GM12878 (cell line): ENCODE measurements around the gene HMCN1. TPM values are rescaled to one million over a fixed set of nuclear protein-coding genes. Genes with fewer than 3 reads are reported as not detected.

Experiments
- ATAC-seq: fragments of 200-7000 bp; cut with Tn5 transposase; 3 replicates; pipeline ENCODE4 v1.9.1; 2020; ENCODE audit warnings: mild to moderate bottlenecking, moderate library complexity
- BruUV-seq: library from RNA; stranded (reverse); fragments of 400-500 nt; replicated peaks from 2 replicates; lab custom pipeline; 2021; lab: Mats Ljungman, UMichigan
- CTCF ChIA-PET: fragments of 300-600 bp; sonication (Branson Sonifier 250); formaldehyde crosslinking; extraction: SDS; loops from one replicate; lab custom pipeline; 2021; ENCODE audit warnings: inconsistent platforms; lab: Yijun Ruan, JAX
- POLR2A ChIA-PET: fragments of 350-600 bp; formaldehyde crosslinking; extraction: SDS; loops from one replicate; lab custom pipeline; 2021; ENCODE audit warnings: inconsistent platforms; lab: Charles Lee
- RAD21 ChIA-PET: fragments of 300-600 bp; sonication (Branson Sonifier 250); formaldehyde crosslinking; loops from one replicate; lab custom pipeline; 2023; ENCODE audit warnings: antibody characterized with exemption; ENCODE audit not compliant: unreplicated experiment; lab: Charles Lee
- SMC1A ChIA-PET: fragments of 300-600 bp; sonication (Branson Sonifier 250); formaldehyde crosslinking; loops from one replicate; lab custom pipeline; 2023; ENCODE audit not compliant: unreplicated experiment, uncharacterized antibody; lab: Charles Lee
- DNase-seq: peaks from one replicate; pipeline ENCODE4 v3.0.0-alpha.2; 2011; ENCODE audit warnings: low read depth, low spot score
- FAIRE-seq: peaks from 3 replicates; lab custom pipeline; 2011; peaks lifted over from hg19 to GRCh38; lab: Jason Lieb, UNC
- H2AFZ ChIP-seq: 2 replicates; pipeline ENCODE4 v1.6.0; 2011; ENCODE audit warnings: low read depth, low read length, control low read depth; ENCODE audit not compliant: control insufficient read depth
- H3K27ac ChIP-seq: 2 replicates; pipeline ENCODE4 v1.5.1; 2011; ENCODE audit warnings: control low read depth; ENCODE audit not compliant: control insufficient read depth, insufficient read depth
- H3K27me3 ChIP-seq, 2 experiments: replicated peaks in 1 of 2; 2 replicates each; pipeline versions ENCODE4 v1.6.0 to v1.6.1; 2011; ENCODE audit warnings: low read length in 1 of 2; ENCODE audit not compliant: control insufficient read depth in 2 of 2, insufficient read depth in 2 of 2
- H3K36me3 ChIP-seq, 2 experiments: 2 replicates each; pipeline ENCODE4 v1.5.1; 2011; ENCODE audit warnings: low read length in 1 of 2; ENCODE audit not compliant: control insufficient read depth in 2 of 2, insufficient read depth in 2 of 2
- H3K4me1 ChIP-seq: 2 replicates; pipeline ENCODE4 v1.6.1; 2011; ENCODE audit warnings: mild to moderate bottlenecking, low read length, moderate library complexity, mixed read lengths; ENCODE audit not compliant: control insufficient read depth, insufficient read depth
- H3K4me2 ChIP-seq: 2 replicates; pipeline ENCODE4 v1.6.0; 2011; ENCODE audit warnings: control low read depth; ENCODE audit not compliant: control insufficient read depth, insufficient read depth
- H3K4me3 ChIP-seq: fragments of 200-600 bp; sonication (generic); 2 replicates; pipeline ENCODE4 v1.5.1; 2016
- H3K79me2 ChIP-seq: 2 replicates; pipeline ENCODE4 v1.6.0; 2011; ENCODE audit warnings: low read length; ENCODE audit not compliant: control insufficient read depth, insufficient read depth
- H3K9ac ChIP-seq: 2 replicates; pipeline ENCODE4 v1.8.0; 2011; ENCODE audit warnings: low read length, control low read depth, mixed read lengths; ENCODE audit not compliant: control insufficient read depth, insufficient read depth
- H3K9me3 ChIP-seq: replicated peaks from 3 replicates; pipeline ENCODE4 v1.5.1; 2011; ENCODE audit warnings: mild to moderate bottlenecking, low read length; ENCODE audit not compliant: control insufficient read depth, insufficient read depth
- H4K20me1 ChIP-seq: 2 replicates; pipeline ENCODE4 v1.6.0; 2011; ENCODE audit not compliant: control insufficient read depth, insufficient read depth
- CBX3 ChIP-seq: fragments of 200-600 bp; sonication (generic); IDR thresholded peaks from 2 replicates; pipeline ENCODE4 v1.6.1; 2016; ENCODE audit warnings: low read depth, borderline replicate concordance
- CHD1 ChIP-seq: IDR thresholded peaks from 2 replicates; pipeline ENCODE4 v1.6.1; 2012; ENCODE audit warnings: low read depth, low read length, improper control_type of control experiment
- GATAD2B ChIP-seq: fragments of 450-650 bp; conservative IDR thresholded peaks from 2 replicates; pipeline ENCODE4 v1.6.1; 2017; ENCODE audit warnings: low read depth, mild to moderate bottlenecking, moderate library complexity
- MEF2A ChIP-seq: IDR thresholded peaks from 2 replicates; pipeline ENCODE4 v1.6.1; 2011; ENCODE audit warnings: low read depth, mild to moderate bottlenecking, low read length, moderate library complexity; ENCODE audit not compliant: insufficient read depth
- MYC ChIP-seq: IDR thresholded peaks from 2 replicates; pipeline ENCODE4 v1.6.1; 2011; ENCODE audit warnings: mild to moderate bottlenecking, low read length, moderate library complexity, inconsistent platforms; ENCODE audit not compliant: insufficient read depth, insufficient replicate concordance, insufficient read length, severe bottlenecking
- RCOR1 ChIP-seq: conservative IDR thresholded peaks from 2 replicates; pipeline ENCODE4 v1.6.1; 2012; ENCODE audit warnings: low read depth, low read length, improper control_type of control experiment
- SMAD1 ChIP-seq: fragments of 450-650 bp; IDR thresholded peaks from 2 replicates; pipeline ENCODE4 v1.6.1; 2018; ENCODE audit warnings: mild to moderate bottlenecking, low read depth; ENCODE audit not compliant: partially characterized antibody
- TCF12 ChIP-seq: IDR thresholded peaks from 2 replicates; pipeline ENCODE4 v1.6.1; 2011; ENCODE audit warnings: low read depth, mild to moderate bottlenecking, low read length
- ZNF274 ChIP-seq: IDR thresholded peaks from one replicate; pipeline ENCODE4 v1.8.0; 2011; ENCODE audit not compliant: insufficient read length, insufficient read depth
- whole genome bisulfite sequencing: methylation state at CpG from one replicate; pipeline ENCODE4 v1.1.6; 2016; ENCODE audit warnings: low lambda C conversion rate; ENCODE audit not compliant: insufficient replicate concordance, insufficient coverage; ENCODE audit errors: missing lambda C conversion rate; 5-methylcytosine and 5-hydroxymethylcytosine counted together
- in situ Hi-C: fragments of 300-500 bp; cut with MboI; formaldehyde crosslinking; loops from 9 replicates; pipeline ENCODE4 v1.14.3; 2018; ENCODE audit warnings: mixed read lengths
- intact Hi-C: fragments of 100-400 bp; cut with micrococcal nuclease; formaldehyde crosslinking; loops from one replicate; pipeline ENCODE4 v1.14.2; 2022; ENCODE audit not compliant: unreplicated experiment
- polyA plus RNA-seq, 11 experiments: library from polyadenylated mRNA; depleted of rRNA in 4 of 11; unstranded in 6 of 11; stranded (reverse) in 5 of 11; fragments of >200 nt; fragmentation: Nextera tagmentation in 4 of 11; fragmentation: Illumina TruSeq in 1 of 11; extraction: Ambion mirVana in 4 of 11; extraction: Trizol in 1 of 11; gene quantifications; 1 replicate in 1 of 11; 2 replicates in 10 of 11; pipeline versions ENCODE4 v1.2.1 to v1.2.3, GENCODE V29; 2011 to 2016; ENCODE audit warnings: inconsistent platforms in 2 of 11, missing spikeins in 2 of 11, low read depth in 1 of 11
- total RNA-seq, 4 experiments: library from RNA; depleted of rRNA in 3 of 4; stranded (reverse); fragments of >200 nt in 3 of 4; fragmentation: Illumina TruSeq in 1 of 4; extraction: Trizol in 1 of 4; gene quantifications; 2 replicates each; pipeline versions ENCODE4 v1.2.1 to v1.2.3, GENCODE V29; 2013 to 2021
- TF ChIP-seq, protein P1 (sequence below): IDR thresholded peaks from 2 replicates; pipeline ENCODE4 v1.6.1; 2012; ENCODE audit warnings: improper control_type of control experiment, low read depth, low read length; ENCODE audit not compliant: insufficient replicate concordance
- TF ChIP-seq, protein P2 (sequence below): fragments of 450-650 bp; IDR thresholded peaks from 2 replicates; pipeline ENCODE4 v1.6.1; 2014; ENCODE audit warnings: mild to moderate bottlenecking

HMCN1 gene
- total and polyA plus RNA-seq, 10 of the 15 experiments (the other 5 are each of a cell fraction or from before 2014, with no cell fraction given): under 0.01 to 0.07 TPM; not detected in 8

GRCh38 chr1:186207391-186208085 is 473.3 kb downstream of the HMCN1 start:
- DNase-seq: no peak
- BruUV-seq: no TSS peak
- H3K4me3 ChIP-seq: no peak overlapping the region
- H3K9ac ChIP-seq: no peak overlapping the region
- ATAC-seq: no peak
- H3K79me2 ChIP-seq: no peaks in the 10 kb centered on the region
- H4K20me1 ChIP-seq: no peaks in the 10 kb centered on the region
- intact Hi-C loops: no loop called here
- POLR2A ChIA-PET: no interaction called here
- no peak overlapping the region for H3K4me2 ChIP-seq
- H3K4me1 ChIP-seq: no peaks in the 10 kb centered on the region
- in situ Hi-C loops: no loop called here
- H3K27ac ChIP-seq: no peak overlapping the region
- SMC1A ChIA-PET: interaction anchor here (0.9 kb wide), 1 partner anchor 52 kb away, joined by 3 read pairs; no protein-coding TSS in a partner anchor
- 84% methylated on average over 4 of the region's 4 CpGs for WGBS
- H2AFZ ChIP-seq: no peak overlapping the region
- CTCF ChIA-PET: interaction anchor here (0.7 kb wide), 1 partner anchor 52 kb away, joined by 4 read pairs; no protein-coding TSS in a partner anchor
- H3K36me3 ChIP-seq: no peaks in the 10 kb centered on the region
- RAD21 ChIA-PET: interaction anchor here (1.6 kb wide), 1 partner anchor 52 kb away, joined by 5 read pairs; no protein-coding TSS in a partner anchor
- no peaks in the 10 kb centered on the region for H3K27me3 ChIP-seq
- TF ChIP-seq ZNF274 (no peak), MYC (no peak), RCOR1 (no peak), GATAD2B (no peak), SMAD1 (no peak), CHD1 (no peak), TCF12 (no peak), CBX3 (no peak), MEF2A (no peak)
- TF ChIP-seq, protein P1, sequence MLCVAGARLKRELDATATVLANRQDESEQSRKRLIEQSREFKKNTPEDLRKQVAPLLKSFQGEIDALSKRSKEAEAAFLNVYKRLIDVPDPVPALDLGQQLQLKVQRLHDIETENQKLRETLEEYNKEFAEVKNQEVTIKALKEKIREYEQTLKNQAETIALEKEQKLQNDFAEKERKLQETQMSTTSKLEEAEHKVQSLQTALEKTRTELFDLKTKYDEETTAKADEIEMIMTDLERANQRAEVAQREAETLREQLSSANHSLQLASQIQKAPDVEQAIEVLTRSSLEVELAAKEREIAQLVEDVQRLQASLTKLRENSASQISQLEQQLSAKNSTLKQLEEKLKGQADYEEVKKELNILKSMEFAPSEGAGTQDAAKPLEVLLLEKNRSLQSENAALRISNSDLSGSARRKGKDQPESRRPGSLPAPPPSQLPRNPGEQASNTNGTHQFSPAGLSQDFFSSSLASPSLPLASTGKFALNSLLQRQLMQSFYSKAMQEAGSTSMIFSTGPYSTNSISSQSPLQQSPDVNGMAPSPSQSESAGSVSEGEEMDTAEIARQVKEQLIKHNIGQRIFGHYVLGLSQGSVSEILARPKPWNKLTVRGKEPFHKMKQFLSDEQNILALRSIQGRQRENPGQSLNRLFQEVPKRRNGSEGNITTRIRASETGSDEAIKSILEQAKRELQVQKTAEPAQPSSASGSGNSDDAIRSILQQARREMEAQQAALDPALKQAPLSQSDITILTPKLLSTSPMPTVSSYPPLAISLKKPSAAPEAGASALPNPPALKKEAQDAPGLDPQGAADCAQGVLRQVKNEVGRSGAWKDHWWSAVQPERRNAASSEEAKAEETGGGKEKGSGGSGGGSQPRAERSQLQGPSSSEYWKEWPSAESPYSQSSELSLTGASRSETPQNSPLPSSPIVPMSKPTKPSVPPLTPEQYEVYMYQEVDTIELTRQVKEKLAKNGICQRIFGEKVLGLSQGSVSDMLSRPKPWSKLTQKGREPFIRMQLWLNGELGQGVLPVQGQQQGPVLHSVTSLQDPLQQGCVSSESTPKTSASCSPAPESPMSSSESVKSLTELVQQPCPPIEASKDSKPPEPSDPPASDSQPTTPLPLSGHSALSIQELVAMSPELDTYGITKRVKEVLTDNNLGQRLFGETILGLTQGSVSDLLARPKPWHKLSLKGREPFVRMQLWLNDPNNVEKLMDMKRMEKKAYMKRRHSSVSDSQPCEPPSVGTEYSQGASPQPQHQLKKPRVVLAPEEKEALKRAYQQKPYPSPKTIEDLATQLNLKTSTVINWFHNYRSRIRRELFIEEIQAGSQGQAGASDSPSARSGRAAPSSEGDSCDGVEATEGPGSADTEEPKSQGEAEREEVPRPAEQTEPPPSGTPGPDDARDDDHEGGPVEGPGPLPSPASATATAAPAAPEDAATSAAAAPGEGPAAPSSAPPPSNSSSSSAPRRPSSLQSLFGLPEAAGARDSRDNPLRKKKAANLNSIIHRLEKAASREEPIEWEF: no peak
- TF ChIP-seq, protein P2, sequence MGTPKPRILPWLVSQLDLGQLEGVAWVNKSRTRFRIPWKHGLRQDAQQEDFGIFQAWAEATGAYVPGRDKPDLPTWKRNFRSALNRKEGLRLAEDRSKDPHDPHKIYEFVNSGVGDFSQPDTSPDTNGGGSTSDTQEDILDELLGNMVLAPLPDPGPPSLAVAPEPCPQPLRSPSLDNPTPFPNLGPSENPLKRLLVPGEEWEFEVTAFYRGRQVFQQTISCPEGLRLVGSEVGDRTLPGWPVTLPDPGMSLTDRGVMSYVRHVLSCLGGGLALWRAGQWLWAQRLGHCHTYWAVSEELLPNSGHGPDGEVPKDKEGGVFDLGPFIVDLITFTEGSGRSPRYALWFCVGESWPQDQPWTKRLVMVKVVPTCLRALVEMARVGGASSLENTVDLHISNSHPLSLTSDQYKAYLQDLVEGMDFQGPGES: no peak
- H3K9me3 ChIP-seq: no peaks in the 10 kb centered on the region
- no peak for FAIRE-seq
